AG09309 (cell line): Measurements from ENCODE around the gene PTGR1.

Experiments
- DNase-seq: peaks from one replicate; pipeline ENCODE4 v3.0.0-alpha.2; 2010; ENCODE audit warnings: low read depth
- H3K4me3 ChIP-seq: 2 replicates; pipeline ENCODE4 v1.5.1; 2011; ENCODE audit warnings: mild to moderate bottlenecking, low read depth, low read length, moderate library complexity; ENCODE audit not compliant: control insufficient read depth
- CTCF ChIP-seq: IDR thresholded peaks from 2 replicates; pipeline ENCODE4 v1.5.1; 2011; ENCODE audit warnings: mild to moderate bottlenecking, low read depth, low read length, inconsistent platforms; ENCODE audit not compliant: insufficient read depth, control insufficient read depth; ENCODE audit errors: missing control alignments

Gene PTGR1

GRCh38 chr9:111637421-111637950 lies 38.0 kb upstream of the PTGR1 start:
- H3K4me3 ChIP-seq, result no peak overlapping the region
- no peak for DNase-seq
- TF ChIP-seq CTCF, result no peak

- DNase-seq, result no peak
- no peak for TF ChIP-seq CTCF
- H3K4me3 ChIP-seq, result no peak overlapping the region
These were observed 35.4 kb upstream of the PTGR1 start for GRCh38 chr9:111634860-111635259.

GRCh38 chr9:111633389-111633736 lies 33.9 kb upstream of the PTGR1 start:
- no peak for DNase-seq
- H3K4me3 ChIP-seq, result no peak overlapping the region
- TF ChIP-seq CTCF, result no peak

GRCh38 chr9:111632695-111633388 lies 33.4 kb upstream of the PTGR1 start:
- H3K4me3 ChIP-seq, result peak overlapping the region; percentile 85
- no peak for TF ChIP-seq CTCF
- no peak for DNase-seq

GRCh38 chr9:111632060-111632459 lies 32.6 kb upstream of the PTGR1 start:
- H3K4me3 ChIP-seq, result peak overlapping the region; percentile 85
- no peak for DNase-seq
- no peak for TF ChIP-seq CTCF

- peak within 1 kb of the TSS; percentile 85 for H3K4me3 ChIP-seq
- TF ChIP-seq CTCF, result peak; percentile 3
- peak; percentile 96 for DNase-seq
These were observed 31.9 kb upstream of the PTGR1 start, which contains the start of gene DNAJC25 for GRCh38 chr9:111631214-111631971. DNAJC25 (plus strand) TSS chr9:111631334; CDS start chr9:111631408, 74 bp downstream.

- peak overlapping the region; percentile 85 for H3K4me3 ChIP-seq
- TF ChIP-seq CTCF, result no peak
- DNase-seq, result no peak
These were observed 31.4 kb upstream of the PTGR1 start for GRCh38 chr9:111630964-111631213.
